WERI-Rb-1 (cell line): ENCODE data around the gene IL4R.
A peak's percentile ranks its signal among the peaks of the same experiment; 100 is the strongest.

ENCODE experiments used
- DNase-seq: peaks from one replicate; pipeline ENCODE4 v3.0.0-alpha.2; 2020
- H3K27ac ChIP-seq: fragments of 250-450 bp; sonication (Bioruptor Pico); 2 replicates; pipeline ENCODE4 v1.5.1; 2020; ENCODE audit warnings: mild to moderate bottlenecking, moderate library complexity
- H3K27me3 ChIP-seq: fragments of 250-450 bp; sonication (Bioruptor Pico); 2 replicates; pipeline ENCODE4 v1.5.1; 2021; ENCODE audit warnings: mild to moderate bottlenecking, low read depth, moderate library complexity; ENCODE audit not compliant: insufficient read depth, severe bottlenecking
- H3K36me3 ChIP-seq: fragments of 250-450 bp; sonication (Bioruptor Pico); 2 replicates; pipeline ENCODE4 v1.5.1; 2020; ENCODE audit warnings: mild to moderate bottlenecking, moderate library complexity
- H3K4me3 ChIP-seq: 2 replicates; pipeline ENCODE4 v1.5.1; 2011; ENCODE audit warnings: low read depth, mild to moderate bottlenecking, control low read depth, low read length
- H3K9me3 ChIP-seq: fragments of 250-450 bp; sonication (Bioruptor Pico); 2 replicates; pipeline ENCODE4 v1.5.1; 2021; ENCODE audit warnings: mild to moderate bottlenecking, moderate library complexity; ENCODE audit not compliant: severe bottlenecking
- TF ChIP-seq, protein P1 (sequence below): IDR thresholded peaks from 2 replicates; pipeline ENCODE4 v1.5.1; 2011; ENCODE audit warnings: low read depth, mild to moderate bottlenecking, control low read depth, inconsistent platforms, low read length

Gene IL4R

DNA sequence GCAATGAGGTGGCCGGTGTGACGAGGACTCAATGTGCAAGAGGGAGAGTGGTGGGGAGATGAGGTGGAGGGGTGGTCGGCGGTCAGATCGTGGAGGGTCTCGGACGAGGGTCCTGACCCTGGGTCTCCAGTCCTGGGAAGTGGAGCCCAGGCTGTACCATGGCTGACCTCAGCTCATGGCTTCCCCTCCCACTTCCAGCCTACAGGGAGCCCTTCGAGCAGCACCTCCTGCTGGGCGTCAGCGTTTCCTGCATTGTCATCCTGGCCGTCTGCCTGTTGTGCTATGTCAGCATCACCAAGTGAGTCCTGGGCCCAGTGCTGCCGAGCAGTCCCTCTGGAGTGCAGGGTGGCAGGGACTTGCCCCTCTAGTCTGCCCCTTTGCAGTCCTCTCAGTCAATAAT, 41.8 kb downstream of the IL4R start:
- TF ChIP-seq, protein P1, sequence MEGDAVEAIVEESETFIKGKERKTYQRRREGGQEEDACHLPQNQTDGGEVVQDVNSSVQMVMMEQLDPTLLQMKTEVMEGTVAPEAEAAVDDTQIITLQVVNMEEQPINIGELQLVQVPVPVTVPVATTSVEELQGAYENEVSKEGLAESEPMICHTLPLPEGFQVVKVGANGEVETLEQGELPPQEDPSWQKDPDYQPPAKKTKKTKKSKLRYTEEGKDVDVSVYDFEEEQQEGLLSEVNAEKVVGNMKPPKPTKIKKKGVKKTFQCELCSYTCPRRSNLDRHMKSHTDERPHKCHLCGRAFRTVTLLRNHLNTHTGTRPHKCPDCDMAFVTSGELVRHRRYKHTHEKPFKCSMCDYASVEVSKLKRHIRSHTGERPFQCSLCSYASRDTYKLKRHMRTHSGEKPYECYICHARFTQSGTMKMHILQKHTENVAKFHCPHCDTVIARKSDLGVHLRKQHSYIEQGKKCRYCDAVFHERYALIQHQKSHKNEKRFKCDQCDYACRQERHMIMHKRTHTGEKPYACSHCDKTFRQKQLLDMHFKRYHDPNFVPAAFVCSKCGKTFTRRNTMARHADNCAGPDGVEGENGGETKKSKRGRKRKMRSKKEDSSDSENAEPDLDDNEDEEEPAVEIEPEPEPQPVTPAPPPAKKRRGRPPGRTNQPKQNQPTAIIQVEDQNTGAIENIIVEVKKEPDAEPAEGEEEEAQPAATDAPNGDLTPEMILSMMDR, result peak; percentile 79
- Histone ChIP-seq H3K36me3 (peaks cover 37% of the 10 kb centered on the region), H3K4me3 (no peak overlapping the region), H3K9me3 (peaks cover 3% of the 10 kb centered on the region), H3K27me3 (no peaks in the 10 kb centered on the region), H3K27ac (no peak overlapping the region)
- DNase-seq, result peak; percentile 57

DNA sequence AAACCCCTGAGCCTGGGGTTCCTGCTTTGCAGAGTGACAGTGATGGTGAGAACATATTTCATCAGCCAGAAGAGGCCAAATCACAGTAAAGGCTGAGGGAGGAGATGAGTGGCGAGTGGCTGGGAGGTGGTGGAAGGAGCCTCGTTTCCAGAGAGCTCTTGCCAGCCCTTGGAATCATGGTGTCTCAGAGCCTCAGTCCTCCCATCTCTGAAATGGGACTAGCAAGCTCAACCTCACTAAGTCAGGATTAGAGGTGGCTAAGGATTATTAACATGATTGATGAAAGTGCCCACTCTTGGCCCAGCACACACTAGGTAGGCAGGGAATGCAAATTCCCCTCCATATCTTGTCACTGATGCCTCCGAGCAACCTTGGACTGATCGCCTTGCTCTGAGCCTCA, 43.0 kb downstream of the IL4R start:
- no peaks in the 10 kb centered on the region for H3K27me3 ChIP-seq
- H3K27ac ChIP-seq, result no peak overlapping the region
- H3K36me3 ChIP-seq, result peaks cover 31% of the 10 kb centered on the region

DNA sequence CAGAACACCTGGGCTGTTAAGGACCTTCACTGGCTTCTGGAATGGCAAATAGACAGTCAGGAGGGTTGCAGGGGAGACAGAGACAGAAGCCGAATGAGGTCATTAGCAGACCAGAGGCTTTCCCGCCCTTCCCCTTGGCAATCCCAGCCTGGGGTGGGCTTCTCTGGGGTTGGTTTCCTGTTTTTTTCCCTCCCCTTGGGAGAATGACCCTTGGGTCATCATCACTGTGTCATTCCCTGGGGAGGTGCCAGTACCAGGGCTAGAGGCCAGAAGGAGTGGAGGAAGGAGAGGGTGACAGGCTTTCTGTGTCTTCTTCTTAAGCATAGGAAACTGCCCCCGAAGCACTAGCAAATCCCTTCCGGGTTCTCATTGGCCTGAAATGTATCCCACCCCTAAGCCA, 45.3 kb downstream of the IL4R start:
- no peak for DNase-seq
- H3K27me3 ChIP-seq, result no peaks in the 10 kb centered on the region
- no peak overlapping the region for H3K4me3 ChIP-seq
- TF ChIP-seq, protein P1, result no peak
- H3K36me3 ChIP-seq, result peaks cover 30% of the 10 kb centered on the region
- no peaks in the 10 kb centered on the region for H3K9me3 ChIP-seq
- H3K27ac ChIP-seq, result no peak overlapping the region

More for the DNA sequence above, 43.0 kb downstream of the IL4R start:
- TF ChIP-seq, protein P1, result no peak
- no peaks in the 10 kb centered on the region for H3K9me3 ChIP-seq
- H3K4me3 ChIP-seq, result no peak overlapping the region
- DNase-seq, result no peak

DNA sequence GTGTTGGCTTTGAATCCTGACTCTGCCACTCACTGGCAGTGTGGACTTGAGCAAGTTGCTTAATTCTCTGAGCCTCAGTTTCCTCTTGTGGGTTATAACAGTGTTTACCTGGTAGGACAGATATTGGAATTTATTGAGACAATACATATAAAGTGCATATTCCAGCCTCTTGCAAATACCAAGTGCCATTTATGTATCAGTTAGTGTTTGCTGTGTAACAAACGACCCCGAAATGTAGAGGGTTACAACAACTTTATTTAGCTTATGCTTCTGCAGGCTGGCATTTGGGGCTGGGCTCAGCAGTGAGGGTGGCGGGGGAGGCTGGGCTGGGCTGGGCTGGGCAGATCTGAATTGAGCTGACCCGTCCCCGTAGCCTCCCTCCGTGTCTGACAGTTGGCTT, 45.8 kb downstream of the IL4R start:
- no peak for DNase-seq
- no peak overlapping the region for H3K4me3 ChIP-seq
- H3K36me3 ChIP-seq, result peaks cover 31% of the 10 kb centered on the region
- no peaks in the 10 kb centered on the region for H3K27me3 ChIP-seq
- no peak overlapping the region for H3K27ac ChIP-seq
- H3K9me3 ChIP-seq, result no peaks in the 10 kb centered on the region
- TF ChIP-seq, protein P1, result no peak

DNA sequence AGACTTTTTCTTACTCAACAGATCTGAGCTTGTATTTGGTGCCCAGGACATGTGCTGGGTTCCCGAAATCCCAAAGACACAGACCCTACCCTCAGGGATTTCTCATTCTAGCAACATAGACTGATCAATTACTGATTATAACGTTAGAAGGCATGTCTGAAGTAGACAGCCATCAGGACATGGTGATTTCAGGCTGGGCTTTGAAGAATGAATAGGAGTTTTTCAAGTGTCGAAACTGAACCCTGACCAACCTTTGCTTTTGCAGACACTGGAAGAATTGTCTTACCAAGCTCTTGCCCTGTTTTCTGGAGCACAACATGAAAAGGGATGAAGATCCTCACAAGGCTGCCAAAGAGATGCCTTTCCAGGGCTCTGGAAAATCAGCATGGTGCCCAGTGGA, 48.2 kb downstream of the IL4R start:
- TF ChIP-seq, protein P1, result no peak
- H3K36me3 ChIP-seq, result peaks cover 31% of the 10 kb centered on the region

DNA sequence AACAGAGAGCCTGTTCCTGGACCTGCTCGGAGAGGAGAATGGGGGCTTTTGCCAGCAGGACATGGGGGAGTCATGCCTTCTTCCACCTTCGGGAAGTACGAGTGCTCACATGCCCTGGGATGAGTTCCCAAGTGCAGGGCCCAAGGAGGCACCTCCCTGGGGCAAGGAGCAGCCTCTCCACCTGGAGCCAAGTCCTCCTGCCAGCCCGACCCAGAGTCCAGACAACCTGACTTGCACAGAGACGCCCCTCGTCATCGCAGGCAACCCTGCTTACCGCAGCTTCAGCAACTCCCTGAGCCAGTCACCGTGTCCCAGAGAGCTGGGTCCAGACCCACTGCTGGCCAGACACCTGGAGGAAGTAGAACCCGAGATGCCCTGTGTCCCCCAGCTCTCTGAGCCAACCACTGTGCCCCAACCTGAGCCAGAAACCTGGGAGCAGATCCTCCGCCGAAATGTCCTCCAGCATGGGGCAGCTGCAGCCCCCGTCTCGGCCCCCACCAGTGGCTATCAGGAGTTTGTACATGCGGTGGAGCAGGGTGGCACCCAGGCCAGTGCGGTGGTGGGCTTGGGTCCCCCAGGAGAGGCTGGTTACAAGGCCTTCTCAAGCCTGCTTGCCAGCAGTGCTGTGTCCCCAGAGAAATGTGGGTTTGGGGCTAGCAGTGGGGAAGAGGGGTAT, 48.9 kb downstream of the IL4R start:
- no peak overlapping the region for H3K27ac ChIP-seq
- H3K27me3 ChIP-seq, result no peaks in the 10 kb centered on the region
- TF ChIP-seq, protein P1, result no peak
- no peak for DNase-seq
- peaks cover 31% of the 10 kb centered on the region for H3K36me3 ChIP-seq
- no peak overlapping the region for H3K4me3 ChIP-seq
- H3K9me3 ChIP-seq, result no peaks in the 10 kb centered on the region

More for the DNA sequence above, 48.2 kb downstream of the IL4R start:
- Histone ChIP-seq H3K27me3 (no peaks in the 10 kb centered on the region), H3K27ac (no peak overlapping the region), H3K4me3 (no peak overlapping the region), H3K9me3 (no peaks in the 10 kb centered on the region)
- DNase-seq, result no peak
